A673 (cell line): ENCODE measurements around the gene TNFAIP6. TPM values are rescaled to one million over a fixed set of nuclear protein-coding genes. Genes with fewer than 3 reads are reported as not detected.

Experiments used
- microRNA-seq: library from miRNA; unstranded; fragments of <30 nt; microRNA quantifications from one replicate; pipeline ENCODE4 v1.2.0, GENCODE V29; 2021
- total RNA-seq: library from RNA; stranded (reverse); gene quantifications from 2 replicates; pipeline ENCODE4 v1.2.3, GENCODE V29; 2021

The TNFAIP6 gene
- total RNA-seq, 1 experiment from 2014 or later, result 123 TPM

Small RNAs within 50 kb of the gene (microRNA-seq; reads per million reads assigned to microRNA genes)
- not detected for gene MIR4773-1
- not detected for gene MIR4773-2

Other genes starting within 250 kb of the TNFAIP6 start
- gene RBM43, start 95.7 kb upstream of the TNFAIP6 start, total RNA-seq, result 4.0 and 4.9 TPM in 2 replicates
- 76.2 and 78.9 TPM in 2 replicates for gene NMI, start 67.9 kb upstream of the TNFAIP6 start, total RNA-seq
- gene RIF1, start 52.3 kb downstream of the TNFAIP6 start, total RNA-seq, result 111 and 112 TPM in 2 replicates